ENCODE data around the gene LIMD2.

Gene LIMD2

GRCh38 chr17:63700528-63701455 lies 867 bp upstream of the LIMD2 start:
- DNase-seq: no peak

- no peak for DNase-seq
Measured at GRCh38 chr17:63698886-63699637, 863 bp downstream of the LIMD2 start.

GRCh38 chr17:63698381-63698885 lies 1.5 kb downstream of the LIMD2 start:
- DNase-seq: no peak

- peak in 1 of 2 experiments; percentile 9 for DNase-seq
Measured at GRCh38 chr17:63697341-63698286, 2.3 kb downstream of the LIMD2 start.

GRCh38 chr17:63696381-63696961 lies 3.5 kb downstream of the LIMD2 start:
- DNase-seq: peak in 1 of 2 experiments; percentile 40

- no peak for DNase-seq
Measured at GRCh38 chr17:63695889-63696288, 4.0 kb downstream of the LIMD2 start.

GRCh38 chr17:63694950-63695773 lies 4.8 kb downstream of the LIMD2 start:
- DNase-seq: no peak

GRCh38 chr17:63694229-63694949 lies 5.5 kb downstream of the LIMD2 start:
- DNase-seq: no peak

GRCh38 chr17:63693411-63694113 lies 6.4 kb downstream of the LIMD2 start:
- DNase-seq: no peak

- no peak for DNase-seq
Measured at GRCh38 chr17:63692195-63692816, 7.6 kb downstream of the LIMD2 start.

- DNase-seq: no peak
Measured at GRCh38 chr17:63689479-63689878, 10.4 kb downstream of the LIMD2 start.

GRCh38 chr17:63688396-63689020 lies 11.4 kb downstream of the LIMD2 start:
- no peak for DNase-seq

- no peak for DNase-seq
Measured at GRCh38 chr17:63686138-63686685, 13.7 kb downstream of the LIMD2 start.

- DNase-seq: no peak
Measured at GRCh38 chr17:63685578-63685977, 14.3 kb downstream of the LIMD2 start.

- DNase-seq: no peak
Measured at GRCh38 chr17:63685041-63685440, 14.9 kb downstream of the LIMD2 start.

GRCh38 chr17:63682981-63683380 lies 16.9 kb downstream of the LIMD2 start:
- no peak for DNase-seq

- no peak for DNase-seq
Measured at GRCh38 chr17:63682441-63682840, 17.5 kb downstream of the LIMD2 start.

GRCh38 chr17:63681530-63681929 lies 18.4 kb downstream of the LIMD2 start:
- no peak for DNase-seq

GRCh38 chr17:63680700-63681099 lies 19.2 kb downstream of the LIMD2 start:
- DNase-seq: no peak

Measured in SW 1271 (cell line).